ENCODE measurements around the gene DNAJB8.

Gene DNAJB8

GRCh38 chr3:128445357-128445756 is 21.3 kb downstream of the DNAJB8 start:
- DNase-seq (ENCODE audit: low read depth in 2 of 2), result no peak

GRCh38 chr3:128443771-128444170 is 22.9 kb downstream of the DNAJB8 start:
- DNase-seq (ENCODE audit: low read depth in 2 of 2), result no peak

DNA sequence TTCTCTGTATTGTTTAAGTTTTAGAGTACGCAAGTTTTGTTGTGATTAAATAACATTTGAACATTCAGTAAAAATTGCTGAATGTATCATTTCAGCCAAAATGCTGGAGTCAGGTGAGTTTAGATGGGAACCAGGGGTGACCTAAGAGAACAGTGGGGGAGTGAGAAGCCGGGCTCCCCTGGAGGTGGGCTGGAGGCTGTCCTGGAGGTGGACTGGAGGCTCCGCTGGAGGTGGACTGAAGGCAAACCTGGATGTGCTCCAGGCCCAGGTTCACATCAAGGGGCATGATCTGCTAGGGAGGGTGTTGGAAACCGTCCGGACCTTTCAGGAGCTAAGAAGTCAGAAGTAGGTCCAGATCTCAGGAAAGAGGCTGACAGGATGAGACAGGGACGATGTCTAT is 23.7 kb downstream of the DNAJB8 start:
- no peak for DNase-seq (ENCODE audit: low read depth in 2 of 2)

DNA sequence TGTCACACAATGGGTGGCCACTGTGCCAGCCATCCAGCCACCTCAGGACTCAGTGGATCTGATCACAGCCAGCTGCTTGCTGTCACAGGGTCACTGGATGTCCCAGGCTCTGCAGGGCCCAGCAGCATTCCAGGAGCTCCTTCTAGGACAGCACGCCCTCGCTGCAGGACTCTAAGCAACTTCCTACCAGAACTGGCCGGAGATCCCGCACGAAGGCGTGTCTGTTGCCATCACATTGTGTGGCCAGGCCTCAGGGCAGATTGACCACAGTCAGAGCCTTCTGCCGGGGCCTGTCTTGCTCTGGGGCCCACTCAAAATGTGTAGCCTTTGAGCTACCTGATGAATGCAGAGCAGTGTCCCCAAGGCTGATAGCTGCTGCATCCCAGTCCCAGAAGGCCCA is 24.6 kb downstream of the DNAJB8 start:
- DNase-seq (ENCODE audit: low read depth in 2 of 2), result no peak

DNA sequence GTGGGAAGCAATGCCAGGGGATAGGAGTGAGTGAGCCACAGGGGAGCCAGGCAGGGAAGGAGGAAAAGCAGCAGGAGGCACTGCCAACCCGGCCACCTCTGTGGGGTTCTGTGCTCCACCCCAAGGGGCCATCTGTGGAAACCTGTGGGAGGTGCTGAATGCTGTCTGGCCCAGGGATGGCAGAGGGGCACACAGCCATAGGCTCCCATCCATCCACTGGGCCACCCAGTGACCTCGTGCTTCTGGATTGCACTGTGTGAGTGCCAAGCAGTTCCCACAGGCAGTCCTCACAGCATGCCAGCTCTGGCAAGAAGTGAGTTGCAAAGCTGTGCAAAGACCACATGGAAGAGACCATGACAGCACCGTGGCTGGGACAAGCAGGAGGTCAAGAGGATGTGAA is 27.5 kb downstream of the DNAJB8 start:
- no peak for DNase-seq (ENCODE audit: low read depth in 2 of 2)

- no peak for DNase-seq (ENCODE audit: low read depth in 2 of 2)
These were observed 28.1 kb downstream of the DNAJB8 start for GRCh38 chr3:128438488-128439072.

GRCh38 chr3:128436214-128436613 is 30.5 kb downstream of the DNAJB8 start:
- no peak for DNase-seq (ENCODE audit: low read depth in 2 of 2)

- no peak for DNase-seq (ENCODE audit: low read depth in 2 of 2)
These were observed 31.1 kb downstream of the DNAJB8 start for GRCh38 chr3:128435561-128435960.

- no peak for DNase-seq (ENCODE audit: low read depth in 2 of 2)
These were observed 31.6 kb downstream of the DNAJB8 start for GRCh38 chr3:128435058-128435457.

- no peak for DNase-seq (ENCODE audit: low read depth in 2 of 2)
These were observed 32.2 kb downstream of the DNAJB8 start for GRCh38 chr3:128434524-128434923.

DNA sequence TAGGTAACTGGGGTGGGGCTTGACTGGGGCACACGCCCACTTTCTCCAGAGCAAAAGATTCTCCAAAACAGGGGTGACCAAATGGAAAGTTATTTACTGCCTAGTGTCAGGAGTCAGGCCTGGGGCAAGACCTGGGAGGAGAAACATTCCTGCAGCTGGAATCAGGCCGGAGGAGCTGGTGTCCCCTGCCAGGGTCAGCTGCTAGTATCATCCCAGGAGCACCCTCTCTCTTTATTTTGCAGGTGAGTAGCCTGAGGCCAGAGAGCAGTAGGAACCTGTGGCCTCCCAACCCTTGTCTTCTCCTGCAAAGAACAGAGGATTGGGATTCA is 32.9 kb downstream of the DNAJB8 start:
- no peak for DNase-seq (ENCODE audit: low read depth in 2 of 2)

GRCh38 chr3:128432971-128433836 is 33.5 kb downstream of the DNAJB8 start:
- DNase-seq (ENCODE audit: low read depth in 2 of 2), result no peak

- no peak for DNase-seq (ENCODE audit: low read depth in 2 of 2)
These were observed 34.3 kb downstream of the DNAJB8 start for GRCh38 chr3:128432301-128432970.

DNA sequence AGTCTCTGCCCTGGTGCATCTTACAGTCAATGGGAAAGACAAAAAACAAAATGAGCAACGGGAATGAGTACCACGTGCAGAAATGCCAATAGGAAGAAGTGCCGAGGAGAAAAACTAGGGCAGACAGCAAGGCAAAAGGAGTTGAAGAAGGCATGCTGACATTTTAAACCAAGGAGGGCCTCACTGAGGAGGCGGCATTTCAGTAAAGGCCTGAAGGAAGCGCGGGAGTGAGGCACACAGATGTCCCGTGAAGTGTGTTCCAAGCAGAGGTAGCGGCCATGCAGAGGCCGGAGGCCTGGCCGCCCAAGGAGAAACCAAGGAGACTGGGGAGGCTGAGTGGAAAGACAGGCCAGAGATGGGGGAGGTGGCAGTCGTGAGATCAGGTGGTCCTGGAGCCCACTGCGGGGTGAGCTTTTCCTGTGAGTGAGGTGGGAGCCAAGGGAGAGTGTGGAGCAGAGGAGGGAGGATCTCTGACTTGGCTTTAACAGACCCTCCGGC is 34.8 kb downstream of the DNAJB8 start:
- DNase-seq (ENCODE audit: low read depth in 2 of 2), result no peak

GRCh38 chr3:128430731-128431130 is 36.0 kb downstream of the DNAJB8 start:
- DNase-seq (ENCODE audit: low read depth in 2 of 2), result no peak

DNA sequence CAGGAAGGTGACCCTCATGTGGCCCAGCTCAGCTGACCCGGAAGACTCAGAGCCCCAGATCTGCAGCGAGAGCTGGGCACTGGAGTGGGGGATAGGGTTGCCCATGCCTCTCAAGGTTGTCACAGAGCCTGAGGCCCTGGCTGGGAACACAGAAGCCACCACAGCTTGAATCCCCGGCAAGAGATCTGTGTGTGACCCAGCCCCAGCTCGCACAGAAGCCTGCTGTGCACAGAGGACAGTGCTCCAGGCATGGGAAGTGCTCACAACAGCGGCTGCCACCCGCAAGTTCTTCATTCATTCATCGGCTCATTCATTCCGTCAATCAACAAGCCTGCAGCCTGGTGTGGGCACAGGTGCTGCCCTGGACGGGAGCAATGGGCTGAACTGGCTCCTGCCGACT is 36.4 kb downstream of the DNAJB8 start:
- DNase-seq (ENCODE audit: low read depth in 2 of 2), result no peak

DNA sequence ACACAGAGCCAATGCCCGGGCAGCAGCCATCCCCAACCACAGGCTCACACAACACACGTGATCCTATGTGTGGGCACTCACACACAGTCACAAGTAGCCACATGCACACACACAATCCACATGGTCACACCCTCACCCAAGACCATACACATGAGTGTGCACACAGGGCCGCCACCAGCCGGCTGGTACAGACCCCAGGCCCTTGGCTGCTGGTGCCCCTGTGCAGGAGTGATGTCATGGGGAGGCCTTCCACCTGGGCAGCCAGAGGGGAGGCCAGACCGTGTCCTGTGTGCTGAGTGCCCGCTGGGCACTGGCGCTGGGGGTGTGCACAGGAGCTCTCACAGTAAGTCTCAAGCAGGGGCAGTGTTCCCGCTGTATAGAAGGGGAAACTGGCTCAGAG is 36.9 kb downstream of the DNAJB8 start:
- no peak for DNase-seq (ENCODE audit: low read depth in 2 of 2)

DNA sequence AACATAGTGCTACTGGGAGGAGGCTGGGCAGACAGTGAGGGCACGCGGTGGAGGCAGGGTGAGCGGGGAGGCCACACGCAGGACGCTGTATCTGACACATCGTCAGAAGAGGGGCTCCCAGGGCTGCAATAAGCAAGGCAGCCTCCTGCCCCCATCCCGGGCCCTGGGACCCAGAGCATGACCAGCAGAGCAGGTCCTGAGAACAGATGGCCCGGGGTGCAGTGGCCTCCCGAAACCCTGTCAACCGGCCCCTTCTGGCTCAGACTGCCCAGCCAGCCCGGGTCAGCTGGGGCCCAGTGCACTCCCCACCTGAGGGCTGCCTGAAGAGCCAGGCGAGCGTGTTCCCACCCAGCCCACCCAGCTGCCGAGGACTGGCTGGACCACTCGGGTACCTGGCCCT is 37.4 kb downstream of the DNAJB8 start:
- DNase-seq (ENCODE audit: low read depth in 2 of 2), result no peak

GRCh38 chr3:128427872-128428822 is 38.5 kb downstream of the DNAJB8 start:
- DNase-seq (ENCODE audit: low read depth in 2 of 2), result no peak

DNA sequence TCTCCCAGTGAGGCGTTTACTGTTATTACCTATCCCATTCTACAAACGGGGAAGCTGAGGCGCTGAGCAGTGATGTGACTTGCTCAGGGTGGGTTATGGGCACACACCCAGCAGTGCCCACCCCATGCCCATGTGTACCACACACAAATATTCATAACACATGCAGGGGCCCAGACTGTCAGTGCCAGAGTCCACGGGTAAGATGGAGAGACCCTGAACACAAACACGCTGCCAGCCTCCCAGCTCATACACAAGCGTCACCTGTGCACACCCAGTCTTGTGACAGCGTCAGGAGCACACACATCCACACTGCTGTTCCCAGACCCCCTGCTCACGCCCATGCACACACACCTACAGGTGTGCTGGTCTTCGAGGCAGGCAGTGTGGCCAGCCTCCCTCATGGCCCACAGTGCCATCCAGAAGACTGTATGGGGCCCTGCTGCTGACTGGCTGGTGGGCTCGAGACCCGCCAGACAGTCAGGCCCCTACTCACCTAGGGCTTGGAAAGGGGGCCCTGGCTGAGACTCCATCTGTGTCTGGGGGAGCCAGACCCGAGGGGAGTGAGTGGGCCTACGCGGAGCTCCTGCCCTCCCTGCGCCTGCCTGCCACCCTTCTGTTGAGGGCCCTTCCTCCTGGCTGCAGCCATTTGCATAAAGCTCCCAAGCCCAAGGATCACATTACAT is 39.4 kb downstream of the DNAJB8 start:
- DNase-seq (ENCODE audit: low read depth in 2 of 2), result no peak
